Type B pancreatic cell (in vitro differentiated cells): Measurements from ENCODE around the gene AJAP1. TPM values are rescaled to one million over a fixed set of nuclear protein-coding genes. Genes with fewer than 3 reads are reported as not detected.

ENCODE experiments used
- DNase-seq: peaks from one replicate; pipeline ENCODE4 v3.0.0; 2021; ENCODE audit warnings: mixed read lengths; ENCODE audit not compliant: unreplicated experiment; ENCODE audit errors: extremely low spot score
- H3K27ac Mint-ChIP-seq: 2 replicates; pipeline ENCODE4 v1.8.0; 2021; ENCODE audit warnings: mild to moderate bottlenecking, mixed read lengths
- H3K27me3 Mint-ChIP-seq: 2 replicates; pipeline ENCODE4 v1.8.0; 2021; ENCODE audit warnings: mixed read lengths
- H3K36me3 Mint-ChIP-seq: 2 replicates; pipeline ENCODE4 v1.8.0; 2021; ENCODE audit warnings: mixed read lengths
- H3K4me1 Mint-ChIP-seq: one replicate; pipeline ENCODE4 v1.8.0; 2021; ENCODE audit warnings: mixed read lengths; ENCODE audit not compliant: unreplicated experiment
- H3K4me3 Mint-ChIP-seq: 2 replicates; pipeline ENCODE4 v1.8.0; 2021; ENCODE audit warnings: mild to moderate bottlenecking, mixed read lengths
- H3K9me3 Mint-ChIP-seq: 2 replicates; pipeline ENCODE4 v1.8.0; 2021; ENCODE audit warnings: mixed read lengths
- CTCF ChIP-seq: fragments of 200-600 bp; sonication (generic); conservative IDR thresholded peaks from 2 replicates; pipeline ENCODE4 v1.5.0; 2021; ENCODE audit warnings: antibody characterized with exemption, mild to moderate bottlenecking
- total RNA-seq: library from RNA; stranded (reverse); gene quantifications from 2 replicates; pipeline ENCODE4 v1.2.1, GENCODE V29; 2021; ENCODE audit warnings: low replicate concordance

The AJAP1 gene
- total RNA-seq, 1 donor from 2014 or later = 9.5 TPM

DNA sequence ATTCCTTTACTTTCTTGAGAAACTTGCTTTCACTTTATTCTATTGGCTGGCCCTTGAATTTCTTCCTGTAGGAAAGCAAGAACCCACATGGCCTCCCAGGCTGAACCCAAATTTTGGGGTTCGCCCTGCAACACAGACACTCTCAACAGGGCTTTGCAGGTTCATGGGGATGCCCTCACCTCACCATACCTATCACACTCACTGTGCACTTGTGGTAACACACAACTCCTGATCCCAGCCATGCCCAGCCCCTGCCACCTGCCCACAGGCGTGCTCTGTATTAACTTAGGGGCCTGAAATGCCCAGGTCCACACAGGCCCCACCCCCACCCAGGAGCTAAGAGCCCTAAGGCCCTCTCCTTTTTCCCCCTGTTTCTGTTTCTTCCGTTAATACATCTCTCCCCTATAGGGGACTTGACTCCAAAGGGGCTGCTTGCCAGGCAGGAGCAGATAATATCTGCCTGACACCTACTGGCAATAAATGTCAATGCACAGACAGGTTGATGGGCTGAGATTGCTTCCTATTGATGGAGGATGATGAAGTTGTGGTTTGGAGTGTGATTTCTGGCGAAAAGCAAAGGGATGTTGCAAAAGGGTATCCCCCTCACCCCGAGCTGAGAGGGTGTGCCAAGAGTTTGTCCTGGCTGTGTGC lies 171.5 kb downstream of the AJAP1 start:
- peak; percentile 69 for TF ChIP-seq CTCF
- no peak for DNase-seq
- peaks cover 3% of the 10 kb centered on the region for H3K9me3 Mint-ChIP-seq
- H3K27ac Mint-ChIP-seq = no peak overlapping the region
- no peaks in the 10 kb centered on the region for H3K36me3 Mint-ChIP-seq
- peaks cover 15% of the 10 kb centered on the region for H3K27me3 Mint-ChIP-seq
- H3K4me1 Mint-ChIP-seq = no peaks in the 10 kb centered on the region
- no peak overlapping the region for H3K4me3 Mint-ChIP-seq

DNA sequence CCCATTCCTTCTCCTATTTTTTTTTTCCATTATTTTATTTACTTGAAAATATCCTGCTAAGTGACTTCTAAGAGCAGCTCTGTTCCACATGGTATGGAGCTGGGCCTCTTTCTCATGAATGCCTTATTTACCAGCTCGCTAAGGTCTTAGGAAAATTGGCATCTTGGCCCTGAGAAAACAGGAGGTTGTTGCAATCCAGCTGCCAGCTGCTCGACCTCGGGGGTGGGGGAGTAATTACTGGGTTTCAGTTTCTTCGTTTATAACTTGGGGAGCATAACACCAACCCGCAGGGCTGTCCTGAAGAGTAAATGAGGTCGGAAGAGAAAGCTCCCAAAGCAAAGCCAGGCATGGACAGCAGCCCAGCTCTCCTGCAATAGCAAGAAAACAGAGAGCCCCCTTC lies 176.3 kb downstream of the AJAP1 start:
- H3K27ac Mint-ChIP-seq = no peak overlapping the region
- no peak for TF ChIP-seq CTCF
- no peak for DNase-seq
- peaks cover 21% of the 10 kb centered on the region for H3K27me3 Mint-ChIP-seq
- H3K9me3 Mint-ChIP-seq = no peaks in the 10 kb centered on the region
- H3K36me3 Mint-ChIP-seq = no peaks in the 10 kb centered on the region
- H3K4me3 Mint-ChIP-seq = no peak overlapping the region
- H3K4me1 Mint-ChIP-seq = no peaks in the 10 kb centered on the region

- H3K4me3 Mint-ChIP-seq = no peak overlapping the region
- peaks cover 4% of the 10 kb centered on the region for H3K9me3 Mint-ChIP-seq
- no peak overlapping the region for H3K27ac Mint-ChIP-seq
- H3K36me3 Mint-ChIP-seq = no peaks in the 10 kb centered on the region
- DNase-seq = no peak
- H3K27me3 Mint-ChIP-seq = peaks cover 5% of the 10 kb centered on the region
- H3K4me1 Mint-ChIP-seq = peaks cover 8% of the 10 kb centered on the region
- TF ChIP-seq CTCF = no peak
Measured at GRCh38 chr1:4836574-4836973, 182.2 kb downstream of the AJAP1 start.

- Mint-ChIP-seq H3K27ac (peak overlapping the region; percentile 86), H3K9me3 (peaks cover 4% of the 10 kb centered on the region), H3K27me3 (peaks cover 6% of the 10 kb centered on the region), H3K4me3 (peak overlapping the region; percentile 72), H3K4me1 (peaks cover 8% of the 10 kb centered on the region), H3K36me3 (no peaks in the 10 kb centered on the region)
- DNase-seq = no peak
- no peak for TF ChIP-seq CTCF
Measured at GRCh38 chr1:4837031-4837600, 182.7 kb downstream of the AJAP1 start.

- peak overlapping the region; percentile 86 for H3K27ac Mint-ChIP-seq
- no peaks in the 10 kb centered on the region for H3K36me3 Mint-ChIP-seq
- H3K4me3 Mint-ChIP-seq = peak overlapping the region; percentile 72
- H3K27me3 Mint-ChIP-seq = peaks cover 11% of the 10 kb centered on the region
- DNase-seq = no peak
- peaks cover 4% of the 10 kb centered on the region for H3K9me3 Mint-ChIP-seq
- TF ChIP-seq CTCF = no peak
- H3K4me1 Mint-ChIP-seq = peaks cover 8% of the 10 kb centered on the region
Measured at GRCh38 chr1:4837752-4838151, 183.3 kb downstream of the AJAP1 start.
